ENCODE measurements around the gene TMEM63A.

TMEM63A gene

DNA sequence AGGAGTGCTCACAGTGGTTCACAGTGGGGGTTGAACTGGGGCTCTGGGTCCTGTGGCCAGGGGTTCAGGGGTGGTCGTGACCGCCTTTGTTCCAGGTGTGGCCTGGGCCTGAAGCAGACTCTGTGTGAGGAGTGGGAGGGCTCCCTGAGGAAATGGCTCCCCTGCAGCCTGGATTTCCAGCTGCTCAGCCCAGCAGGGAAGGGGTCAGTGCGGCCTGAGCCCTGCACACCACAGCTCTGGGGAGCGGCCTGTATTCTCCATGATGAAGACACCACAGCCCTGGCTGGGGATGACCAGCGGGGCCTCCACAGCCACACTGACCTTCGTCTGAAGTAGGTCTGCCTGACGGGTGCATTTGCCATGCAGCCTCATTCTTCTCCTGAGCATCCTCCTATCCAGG lies 25.2 kb upstream of the TMEM63A start:
- Histone ChIP-seq H3K36me3 (ENCODE audit: control insufficient read depth, insufficient read depth, low read length, severe bottlenecking) (no peaks in the 10 kb centered on the region), H3K9ac (ENCODE audit: low read length) (no peak overlapping the region), H3K4me3 (ENCODE audit: low read length) (no peak overlapping the region), H3K4me1 (ENCODE audit: control insufficient read depth, insufficient read depth, low read length) (peaks cover 4% of the 10 kb centered on the region), H3K27me3 (replicated peaks; ENCODE audit: control insufficient read depth, insufficient read depth, low read length) (no peaks in the 10 kb centered on the region), H3K9me3 (ENCODE audit: control insufficient read depth, low read length) (no peaks in the 10 kb centered on the region)
- DNase-seq (ENCODE audit: low read depth), result no peak

GRCh38 chr1:225906467-225906866 lies 24.3 kb upstream of the TMEM63A start:
- H3K4me1 ChIP-seq (ENCODE audit: control insufficient read depth, insufficient read depth, low read length), result peaks cover 4% of the 10 kb centered on the region
- H3K9ac ChIP-seq (ENCODE audit: low read length), result no peak overlapping the region
- no peak overlapping the region for H3K4me3 ChIP-seq (ENCODE audit: low read length)
- H3K36me3 ChIP-seq (ENCODE audit: control insufficient read depth, insufficient read depth, low read length, severe bottlenecking), result no peaks in the 10 kb centered on the region
- no peaks in the 10 kb centered on the region for H3K9me3 ChIP-seq (ENCODE audit: control insufficient read depth, low read length)
- no peaks in the 10 kb centered on the region for H3K27me3 ChIP-seq (replicated peaks; ENCODE audit: control insufficient read depth, insufficient read depth, low read length)
- DNase-seq (ENCODE audit: low read depth), result no peak

DNA sequence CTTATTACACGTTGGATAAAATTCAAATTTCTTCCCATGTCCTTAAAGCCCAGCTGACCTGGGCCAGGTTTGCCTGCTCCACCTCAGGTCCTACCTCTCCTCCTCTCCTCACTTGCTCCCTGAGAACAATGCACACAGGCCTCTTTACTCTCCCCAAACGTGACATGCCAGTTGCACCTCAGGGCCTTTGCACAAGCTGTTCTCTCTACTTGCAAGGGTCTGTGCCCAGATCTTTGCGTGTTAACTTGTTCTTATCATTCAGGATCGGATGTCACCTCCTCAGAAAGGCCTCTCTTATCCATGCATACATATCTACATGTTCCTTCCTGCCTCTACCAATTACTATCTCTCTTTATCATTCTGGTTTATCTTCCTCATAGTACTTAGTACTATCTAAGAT lies 21.4 kb upstream of the TMEM63A start:
- H3K27me3 ChIP-seq (replicated peaks; ENCODE audit: control insufficient read depth, insufficient read depth, low read length), result no peaks in the 10 kb centered on the region
- no peaks in the 10 kb centered on the region for H3K9me3 ChIP-seq (ENCODE audit: control insufficient read depth, low read length)
- no peak overlapping the region for H3K9ac ChIP-seq (ENCODE audit: low read length)
- H3K36me3 ChIP-seq (ENCODE audit: control insufficient read depth, insufficient read depth, low read length, severe bottlenecking), result no peaks in the 10 kb centered on the region
- no peaks in the 10 kb centered on the region for H3K4me1 ChIP-seq (ENCODE audit: control insufficient read depth, insufficient read depth, low read length)
- no peak overlapping the region for H3K4me3 ChIP-seq (ENCODE audit: low read length)
- DNase-seq (ENCODE audit: low read depth), result no peak

DNA sequence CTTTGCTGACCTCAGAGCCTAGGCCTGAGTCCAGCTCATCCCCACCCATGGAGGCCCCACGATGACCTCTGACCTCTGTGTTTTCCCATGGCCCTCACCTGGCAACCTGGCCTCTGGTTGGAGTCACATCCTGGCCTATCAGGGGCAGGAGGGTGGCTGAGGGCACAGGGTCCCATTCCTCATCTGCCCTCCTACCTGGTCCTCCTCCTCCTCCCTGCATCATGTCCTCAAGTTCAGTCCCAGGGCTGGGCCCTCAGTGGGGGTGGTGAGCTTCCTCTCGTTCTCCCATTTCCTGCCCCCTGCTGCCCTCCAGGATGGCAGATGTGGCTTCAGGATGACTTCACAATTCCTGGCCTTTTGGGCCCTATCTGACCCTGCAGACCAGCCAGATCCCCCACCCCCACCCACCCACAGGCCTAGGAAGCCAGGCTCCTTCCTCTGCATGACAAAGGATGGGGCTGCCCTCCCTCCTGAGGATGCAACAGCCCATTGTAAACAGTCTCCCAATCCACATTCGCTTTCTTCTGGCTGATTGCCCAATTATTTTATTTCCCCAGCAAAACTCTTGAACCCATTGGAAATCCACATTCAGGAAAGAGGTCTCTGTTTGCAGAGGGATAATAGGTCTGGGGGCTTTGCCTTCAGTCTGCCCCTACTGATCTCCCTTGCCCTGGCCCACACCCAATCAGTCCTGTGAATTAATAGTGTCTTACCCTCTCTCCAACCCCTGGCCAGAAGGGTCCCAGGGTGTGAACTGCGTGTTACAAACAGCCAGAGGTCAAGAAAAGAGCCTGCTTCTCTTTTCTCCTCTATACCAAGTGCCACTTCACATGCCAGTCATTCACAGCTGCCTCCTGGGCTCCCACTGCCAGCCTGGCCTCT lies 17.1 kb upstream of the TMEM63A start:
- Histone ChIP-seq H3K36me3 (ENCODE audit: control insufficient read depth, insufficient read depth, low read length, severe bottlenecking) (no peaks in the 10 kb centered on the region), H3K4me3 (ENCODE audit: low read length) (no peak overlapping the region), H3K9me3 (ENCODE audit: control insufficient read depth, low read length) (no peaks in the 10 kb centered on the region), H3K27me3 (replicated peaks; ENCODE audit: control insufficient read depth, insufficient read depth, low read length) (no peaks in the 10 kb centered on the region), H3K9ac (ENCODE audit: low read length) (no peak overlapping the region), H3K4me1 (ENCODE audit: control insufficient read depth, insufficient read depth, low read length) (peaks cover 3% of the 10 kb centered on the region)
- no peak for DNase-seq (ENCODE audit: low read depth)

- Histone ChIP-seq H3K27me3 (replicated peaks; ENCODE audit: control insufficient read depth, insufficient read depth, low read length) (no peaks in the 10 kb centered on the region), H3K36me3 (ENCODE audit: control insufficient read depth, insufficient read depth, low read length, severe bottlenecking) (no peaks in the 10 kb centered on the region), H3K9ac (ENCODE audit: low read length) (no peak overlapping the region), H3K4me3 (ENCODE audit: low read length) (no peak overlapping the region), H3K4me1 (ENCODE audit: control insufficient read depth, insufficient read depth, low read length) (peaks cover 3% of the 10 kb centered on the region), H3K9me3 (ENCODE audit: control insufficient read depth, low read length) (no peaks in the 10 kb centered on the region)
- no peak for DNase-seq (ENCODE audit: low read depth)
Observed at GRCh38 chr1:225897595-225898514, 15.7 kb upstream of the TMEM63A start.

GRCh38 chr1:225896937-225897549 lies 14.9 kb upstream of the TMEM63A start:
- Histone ChIP-seq H3K9ac (ENCODE audit: low read length) (no peak overlapping the region), H3K36me3 (ENCODE audit: control insufficient read depth, insufficient read depth, low read length, severe bottlenecking) (no peaks in the 10 kb centered on the region), H3K4me3 (ENCODE audit: low read length) (no peak overlapping the region), H3K9me3 (ENCODE audit: control insufficient read depth, low read length) (no peaks in the 10 kb centered on the region), H3K4me1 (ENCODE audit: control insufficient read depth, insufficient read depth, low read length) (peaks cover 3% of the 10 kb centered on the region), H3K27me3 (replicated peaks; ENCODE audit: control insufficient read depth, insufficient read depth, low read length) (no peaks in the 10 kb centered on the region)
- DNase-seq (ENCODE audit: low read depth), result no peak

GRCh38 chr1:225896494-225896893 lies 14.3 kb upstream of the TMEM63A start:
- H3K36me3 ChIP-seq (ENCODE audit: control insufficient read depth, insufficient read depth, low read length, severe bottlenecking), result no peaks in the 10 kb centered on the region
- H3K4me3 ChIP-seq (ENCODE audit: low read length), result no peak overlapping the region
- H3K9ac ChIP-seq (ENCODE audit: low read length), result no peak overlapping the region
- H3K27me3 ChIP-seq (replicated peaks; ENCODE audit: control insufficient read depth, insufficient read depth, low read length), result no peaks in the 10 kb centered on the region
- no peaks in the 10 kb centered on the region for H3K9me3 ChIP-seq (ENCODE audit: control insufficient read depth, low read length)
- no peak for DNase-seq (ENCODE audit: low read depth)
- peaks cover 3% of the 10 kb centered on the region for H3K4me1 ChIP-seq (ENCODE audit: control insufficient read depth, insufficient read depth, low read length)

- no peaks in the 10 kb centered on the region for H3K9me3 ChIP-seq (ENCODE audit: control insufficient read depth, low read length)
- no peaks in the 10 kb centered on the region for H3K36me3 ChIP-seq (ENCODE audit: control insufficient read depth, insufficient read depth, low read length, severe bottlenecking)
- DNase-seq (ENCODE audit: low read depth), result no peak
- H3K4me1 ChIP-seq (ENCODE audit: control insufficient read depth, insufficient read depth, low read length), result peaks cover 8% of the 10 kb centered on the region
- no peaks in the 10 kb centered on the region for H3K27me3 ChIP-seq (replicated peaks; ENCODE audit: control insufficient read depth, insufficient read depth, low read length)
- H3K9ac ChIP-seq (ENCODE audit: low read length), result no peak overlapping the region
- no peak overlapping the region for H3K4me3 ChIP-seq (ENCODE audit: low read length)
Observed at GRCh38 chr1:225892307-225892706, 10.1 kb upstream of the TMEM63A start.

DNA sequence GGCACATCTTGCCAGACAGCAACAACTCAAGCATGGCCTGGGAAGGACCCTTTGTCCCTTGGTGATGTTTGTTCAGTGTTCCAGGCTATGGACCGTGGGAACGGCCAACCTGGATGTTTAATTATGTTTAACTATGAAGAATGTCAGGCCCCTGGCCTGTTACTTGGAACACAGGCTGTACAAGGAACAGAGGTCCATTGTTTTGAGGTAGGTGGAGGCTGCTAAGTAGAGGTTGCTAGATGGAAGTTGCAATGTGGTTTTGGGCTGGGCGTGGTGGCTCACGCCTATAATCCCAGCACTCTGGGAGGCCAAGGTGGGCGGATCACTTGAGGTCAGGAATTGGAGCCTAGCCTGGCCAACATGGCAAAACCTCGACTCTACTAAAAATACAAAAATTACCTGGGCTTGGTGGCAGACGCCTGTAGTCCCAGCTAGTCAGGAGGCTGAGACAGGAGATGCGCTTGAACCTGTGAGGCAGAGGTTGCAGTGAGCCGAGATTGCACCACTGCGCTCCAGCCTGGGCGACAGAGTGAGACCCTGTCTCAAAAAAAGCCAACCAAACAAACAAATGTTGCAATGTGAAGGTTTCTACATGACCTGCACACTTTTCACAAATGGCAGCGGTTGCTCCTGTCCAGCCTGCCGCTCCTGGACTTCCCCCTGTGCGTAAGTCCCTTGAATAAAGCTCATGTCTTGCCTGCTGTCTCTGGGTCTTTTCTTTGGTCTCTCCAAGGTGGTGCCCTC lies 9.2 kb upstream of the TMEM63A start:
- no peaks in the 10 kb centered on the region for H3K36me3 ChIP-seq (ENCODE audit: control insufficient read depth, insufficient read depth, low read length, severe bottlenecking)
- DNase-seq (ENCODE audit: low read depth), result no peak
- H3K9ac ChIP-seq (ENCODE audit: low read length), result no peak overlapping the region
- peaks cover 5% of the 10 kb centered on the region for H3K27me3 ChIP-seq (replicated peaks; ENCODE audit: control insufficient read depth, insufficient read depth, low read length)
- peaks cover 5% of the 10 kb centered on the region for H3K4me1 ChIP-seq (ENCODE audit: control insufficient read depth, insufficient read depth, low read length)
- H3K9me3 ChIP-seq (ENCODE audit: control insufficient read depth, low read length), result no peaks in the 10 kb centered on the region
- H3K4me3 ChIP-seq (ENCODE audit: low read length), result no peak overlapping the region

DNA sequence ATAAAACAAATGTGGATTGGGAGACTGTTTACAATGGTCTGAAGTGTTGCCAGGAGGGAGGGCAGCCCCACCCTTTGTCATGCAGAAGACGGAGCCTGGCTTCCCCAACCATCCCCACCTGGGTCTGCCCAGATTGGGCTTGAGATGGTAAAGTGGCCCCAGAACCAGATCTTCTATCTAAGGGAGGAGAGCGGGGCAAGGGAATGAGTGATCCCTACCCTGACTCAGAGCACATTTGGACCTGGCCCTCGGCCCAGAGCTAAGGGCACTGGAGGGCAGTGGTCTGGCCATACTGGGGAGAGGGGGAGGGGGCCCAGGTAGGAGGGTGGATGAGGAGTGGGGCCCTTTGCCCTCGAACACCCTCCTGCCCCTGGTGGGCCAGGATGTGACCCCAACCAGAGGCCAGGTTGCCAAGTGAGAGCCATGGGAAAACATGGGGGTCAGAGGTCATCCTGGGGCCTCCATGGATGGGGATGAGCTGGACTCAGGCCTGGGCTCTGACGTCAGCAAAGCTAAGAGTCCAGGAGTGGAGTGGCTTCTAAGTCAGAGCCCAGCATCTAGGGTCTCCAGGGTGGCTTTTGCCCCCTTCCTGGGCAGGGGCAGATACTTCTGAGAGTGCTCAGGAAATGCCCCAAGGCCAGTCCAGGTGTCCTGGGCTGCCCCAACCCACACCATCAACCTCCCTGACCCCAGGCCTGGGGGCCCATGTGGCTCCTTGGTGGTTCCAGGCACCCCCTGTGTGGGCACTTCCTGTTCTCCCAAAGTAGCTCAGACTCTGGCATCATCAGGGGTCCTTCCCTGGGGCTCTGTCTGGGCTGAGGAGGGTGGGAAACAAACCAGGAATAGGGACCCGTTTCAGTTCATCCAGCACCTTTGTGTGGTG lies 8.4 kb upstream of the TMEM63A start:
- peaks cover 5% of the 10 kb centered on the region for H3K4me1 ChIP-seq (ENCODE audit: control insufficient read depth, insufficient read depth, low read length)
- no peak for DNase-seq (ENCODE audit: low read depth)
- H3K4me3 ChIP-seq (ENCODE audit: low read length), result no peak overlapping the region
- H3K27me3 ChIP-seq (replicated peaks; ENCODE audit: control insufficient read depth, insufficient read depth, low read length), result peaks cover 5% of the 10 kb centered on the region
- H3K9me3 ChIP-seq (ENCODE audit: control insufficient read depth, low read length), result no peaks in the 10 kb centered on the region
- H3K9ac ChIP-seq (ENCODE audit: low read length), result no peak overlapping the region
- H3K36me3 ChIP-seq (ENCODE audit: control insufficient read depth, insufficient read depth, low read length, severe bottlenecking), result no peaks in the 10 kb centered on the region
